Panc1 (cell line): ENCODE results near the gene SPATA3. TPM values are rescaled to one million over a fixed set of nuclear protein-coding genes. Genes with fewer than 3 reads are reported as not detected.

Experiments used
- ATAC-seq: fragments of 200-7000 bp; cut with Tn5 transposase; 2 replicates; pipeline ENCODE4 v1.9.1; 2020; ENCODE audit warnings: mild to moderate bottlenecking, moderate library complexity
- BruUV-seq: library from RNA; stranded (reverse); fragments of 400-500 nt; replicated peaks from 2 replicates; lab custom pipeline; 2021; lab: Mats Ljungman, UMichigan
- CTCF ChIA-PET: fragments of 300-600 bp; sonication (Branson Sonifier 250); formaldehyde crosslinking; loops from one replicate; lab custom pipeline; 2022; ENCODE audit warnings: antibody characterized with exemption; lab: Charles Lee
- POLR2A ChIA-PET: fragments of 300-600 bp; sonication (Branson Sonifier 250); formaldehyde crosslinking; loops from one replicate; lab custom pipeline; 2022; ENCODE audit warnings: antibody characterized with exemption; lab: Charles Lee
- DNase-seq: peaks from one replicate; pipeline ENCODE4 v3.0.0-alpha.2; 2010; ENCODE audit warnings: low read depth, low spot score
- H3K27ac ChIP-seq: 2 replicates; pipeline ENCODE4 v1.5.1; 2011; ENCODE audit warnings: mild to moderate bottlenecking, low read length, inconsistent platforms
- H3K27me3 ChIP-seq: fragments of 200-500 bp; sonication (Bioruptor generic); 2 replicates; pipeline ENCODE4 v1.6.0; 2014; ENCODE audit warnings: low read length, inconsistent platforms; ENCODE audit not compliant: control insufficient read depth, insufficient read depth
- H3K36me3 ChIP-seq: fragments of 200-500 bp; sonication (Bioruptor generic); 2 replicates; pipeline ENCODE4 v1.5.1; 2014; ENCODE audit warnings: inconsistent platforms, mild to moderate bottlenecking, low read length, moderate library complexity; ENCODE audit not compliant: control insufficient read depth, insufficient read depth
- H3K4me1 ChIP-seq: 2 replicates; pipeline ENCODE4 v1.5.1; 2011; ENCODE audit warnings: inconsistent platforms, mild to moderate bottlenecking, low read length, moderate library complexity; ENCODE audit not compliant: control insufficient read depth, insufficient read depth
- H3K4me3 ChIP-seq, 2 experiments: 2 replicates each; pipeline ENCODE4 v1.5.1; 2011 to 2012; ENCODE audit warnings: low read depth in 2 of 2, low read length in 2 of 2, mild to moderate bottlenecking in 2 of 2, inconsistent platforms in 1 of 2, moderate library complexity in 1 of 2
- H3K9me3 ChIP-seq: fragments of 200-500 bp; sonication (Bioruptor generic); 2 replicates; pipeline ENCODE4 v1.5.1; 2014; ENCODE audit warnings: low read depth, mild to moderate bottlenecking, inconsistent platforms, low read length, moderate library complexity; ENCODE audit not compliant: control insufficient read depth, insufficient read depth
- POLR2AphosphoS5 ChIP-seq: IDR thresholded peaks from 2 replicates; pipeline ENCODE4 v1.6.1; 2012; ENCODE audit warnings: mild to moderate bottlenecking, low read depth, low read length, moderate library complexity
- SIN3A ChIP-seq: IDR thresholded peaks from 2 replicates; pipeline ENCODE4 v1.6.1; 2012; ENCODE audit warnings: low read depth, mild to moderate bottlenecking, low read length, moderate library complexity, borderline replicate concordance; ENCODE audit not compliant: insufficient read depth
- TCF7L2 ChIP-seq: IDR thresholded peaks from 2 replicates; pipeline ENCODE4 v1.6.1; 2011; ENCODE audit warnings: mild to moderate bottlenecking, low read depth, low read length, inconsistent platforms
- in situ Hi-C: cut with HindIII; loops from 2 replicates; pipeline ENCODE4 v1.10.0; 2016; ENCODE audit warnings: low sequenced_read_pairs, low pct_unique_long_range_greater_than_20kb
- intact Hi-C: fragments of 100-400 bp; cut with micrococcal nuclease; formaldehyde crosslinking; loops from one replicate; pipeline ENCODE4 v1.10.0; 2022; ENCODE audit not compliant: unreplicated experiment
- total RNA-seq: library from RNA; stranded (reverse); gene quantifications from one replicate; pipeline ENCODE4 v1.2.1, GENCODE V29; 2021; ENCODE audit not compliant: unreplicated experiment
- TF ChIP-seq, protein P1 (sequence below), 2 experiments: IDR thresholded peaks; 2 replicates each; pipeline ENCODE4 v1.6.1; 2011 to 2012; ENCODE audit warnings: low read depth in 2 of 2, control low read depth in 1 of 2, low read length in 1 of 2, mild to moderate bottlenecking in 1 of 2, moderate library complexity in 1 of 2; ENCODE audit not compliant: insufficient read depth in 1 of 2
- TF ChIP-seq, protein P2 (sequence below): fragments of 450-650 bp; IDR thresholded peaks from 2 replicates; pipeline ENCODE4 v1.5.1; 2017; ENCODE audit warnings: mild to moderate bottlenecking

SPATA3 gene
- total RNA-seq, 1 experiment from 2014 or later, result not detected

DNA sequence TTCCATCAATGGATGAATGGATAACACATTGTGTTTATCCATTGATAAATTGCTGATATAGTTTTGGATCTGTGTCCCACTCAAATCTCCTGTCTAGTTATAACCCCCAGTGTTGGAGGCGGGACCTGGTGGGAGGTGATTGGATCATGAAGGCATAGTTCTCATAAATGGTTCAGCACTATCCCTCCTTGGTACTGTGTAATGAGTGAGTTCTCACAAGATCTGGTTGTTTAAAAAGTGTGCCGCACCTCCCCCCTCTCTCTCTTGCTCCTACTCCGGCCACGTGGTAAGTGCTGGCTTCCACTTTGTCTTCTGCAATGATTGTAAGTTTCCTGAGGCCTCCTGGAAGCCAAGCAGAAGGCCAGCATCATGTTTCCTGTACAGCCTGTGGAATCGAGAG is 23.9 kb upstream of the SPATA3 start:
- TF ChIP-seq SIN3A (no peak), TCF7L2 (no peak), POLR2AphosphoS5 (no peak)
- TF ChIP-seq, protein P1, sequence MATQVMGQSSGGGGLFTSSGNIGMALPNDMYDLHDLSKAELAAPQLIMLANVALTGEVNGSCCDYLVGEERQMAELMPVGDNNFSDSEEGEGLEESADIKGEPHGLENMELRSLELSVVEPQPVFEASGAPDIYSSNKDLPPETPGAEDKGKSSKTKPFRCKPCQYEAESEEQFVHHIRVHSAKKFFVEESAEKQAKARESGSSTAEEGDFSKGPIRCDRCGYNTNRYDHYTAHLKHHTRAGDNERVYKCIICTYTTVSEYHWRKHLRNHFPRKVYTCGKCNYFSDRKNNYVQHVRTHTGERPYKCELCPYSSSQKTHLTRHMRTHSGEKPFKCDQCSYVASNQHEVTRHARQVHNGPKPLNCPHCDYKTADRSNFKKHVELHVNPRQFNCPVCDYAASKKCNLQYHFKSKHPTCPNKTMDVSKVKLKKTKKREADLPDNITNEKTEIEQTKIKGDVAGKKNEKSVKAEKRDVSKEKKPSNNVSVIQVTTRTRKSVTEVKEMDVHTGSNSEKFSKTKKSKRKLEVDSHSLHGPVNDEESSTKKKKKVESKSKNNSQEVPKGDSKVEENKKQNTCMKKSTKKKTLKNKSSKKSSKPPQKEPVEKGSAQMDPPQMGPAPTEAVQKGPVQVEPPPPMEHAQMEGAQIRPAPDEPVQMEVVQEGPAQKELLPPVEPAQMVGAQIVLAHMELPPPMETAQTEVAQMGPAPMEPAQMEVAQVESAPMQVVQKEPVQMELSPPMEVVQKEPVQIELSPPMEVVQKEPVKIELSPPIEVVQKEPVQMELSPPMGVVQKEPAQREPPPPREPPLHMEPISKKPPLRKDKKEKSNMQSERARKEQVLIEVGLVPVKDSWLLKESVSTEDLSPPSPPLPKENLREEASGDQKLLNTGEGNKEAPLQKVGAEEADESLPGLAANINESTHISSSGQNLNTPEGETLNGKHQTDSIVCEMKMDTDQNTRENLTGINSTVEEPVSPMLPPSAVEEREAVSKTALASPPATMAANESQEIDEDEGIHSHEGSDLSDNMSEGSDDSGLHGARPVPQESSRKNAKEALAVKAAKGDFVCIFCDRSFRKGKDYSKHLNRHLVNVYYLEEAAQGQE (IDR thresholded peaks at IDR 0.05; ENCODE audit: insufficient read depth in 1 of 2, low read depth in 2 of 2, low read length in 1 of 2), result no peak
- TF ChIP-seq, protein P2, sequence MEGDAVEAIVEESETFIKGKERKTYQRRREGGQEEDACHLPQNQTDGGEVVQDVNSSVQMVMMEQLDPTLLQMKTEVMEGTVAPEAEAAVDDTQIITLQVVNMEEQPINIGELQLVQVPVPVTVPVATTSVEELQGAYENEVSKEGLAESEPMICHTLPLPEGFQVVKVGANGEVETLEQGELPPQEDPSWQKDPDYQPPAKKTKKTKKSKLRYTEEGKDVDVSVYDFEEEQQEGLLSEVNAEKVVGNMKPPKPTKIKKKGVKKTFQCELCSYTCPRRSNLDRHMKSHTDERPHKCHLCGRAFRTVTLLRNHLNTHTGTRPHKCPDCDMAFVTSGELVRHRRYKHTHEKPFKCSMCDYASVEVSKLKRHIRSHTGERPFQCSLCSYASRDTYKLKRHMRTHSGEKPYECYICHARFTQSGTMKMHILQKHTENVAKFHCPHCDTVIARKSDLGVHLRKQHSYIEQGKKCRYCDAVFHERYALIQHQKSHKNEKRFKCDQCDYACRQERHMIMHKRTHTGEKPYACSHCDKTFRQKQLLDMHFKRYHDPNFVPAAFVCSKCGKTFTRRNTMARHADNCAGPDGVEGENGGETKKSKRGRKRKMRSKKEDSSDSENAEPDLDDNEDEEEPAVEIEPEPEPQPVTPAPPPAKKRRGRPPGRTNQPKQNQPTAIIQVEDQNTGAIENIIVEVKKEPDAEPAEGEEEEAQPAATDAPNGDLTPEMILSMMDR, result no peak
- ATAC-seq, result no peak
- CTCF ChIA-PET, result no interaction called here

DNA sequence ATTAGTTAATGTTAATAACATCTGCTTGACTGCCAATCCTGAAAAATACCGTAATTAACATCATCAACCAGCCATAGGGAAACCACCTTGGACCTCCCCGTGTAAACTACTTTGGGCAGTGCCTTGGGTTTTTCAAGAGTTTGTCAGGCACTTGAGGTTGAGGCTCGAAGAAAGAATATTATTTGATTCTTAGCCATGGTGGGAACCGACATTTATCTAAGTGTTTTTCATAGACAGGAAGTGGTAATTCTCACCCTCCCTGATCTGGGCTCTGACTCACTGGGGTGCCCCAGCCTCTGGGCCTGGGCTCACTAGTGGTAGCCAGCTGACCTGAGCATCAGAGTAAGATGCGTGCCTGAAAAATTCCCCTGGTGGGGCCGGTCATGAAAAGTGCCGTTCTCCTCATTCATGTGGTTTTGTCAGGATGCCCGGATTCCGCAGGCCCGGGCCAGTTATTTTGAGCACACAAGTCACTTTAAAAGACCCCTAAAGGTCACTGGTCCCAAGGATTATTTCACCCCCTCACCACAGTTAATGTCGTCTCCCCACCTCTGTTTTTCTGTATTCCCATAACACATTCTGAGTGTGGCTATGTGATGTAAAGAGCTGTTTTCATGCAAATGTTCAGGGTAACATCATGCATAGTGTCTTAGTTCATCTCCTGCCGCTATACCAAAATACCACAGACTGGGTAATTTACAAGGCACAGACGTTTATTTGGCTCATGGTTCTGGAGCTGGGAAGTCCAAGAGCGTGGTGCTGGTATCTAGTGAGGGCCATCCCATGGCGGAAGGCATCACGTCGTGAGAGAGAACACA is 21.6 kb upstream of the SPATA3 start:
- in situ Hi-C loops, result no loop called here
- Histone ChIP-seq H3K4me3 (no peak overlapping the region), H3K4me1 (peaks cover 2% of the 10 kb centered on the region; the same call in 1 of the 2 replicates), H3K9me3 (no peaks in the 10 kb centered on the region), H3K27ac (no peak overlapping the region), H3K36me3 (no peaks in the 10 kb centered on the region), H3K27me3 (no peaks in the 10 kb centered on the region)
- ChIA-PET POLR2A (interaction anchor here (0.6 kb wide), 1 partner anchor 40 kb away, joined by 3 read pairs; no protein-coding TSS in a partner anchor), CTCF (no interaction called here)
- intact Hi-C loops, result no loop called here
- TF ChIP-seq SIN3A, result no peak
- TF ChIP-seq, protein P1 (IDR thresholded peaks at IDR 0.05; ENCODE audit: insufficient read depth in 1 of 2, low read depth in 2 of 2, low read length in 1 of 2), result no peak
- TF ChIP-seq TCF7L2, result no peak
- TF ChIP-seq, protein P2, result no peak
- TF ChIP-seq POLR2AphosphoS5, result no peak
- ATAC-seq, result no peak
- DNase-seq, result no peak
- no TSS peak for BruUV-seq

More for the DNA sequence above, 23.9 kb upstream of the SPATA3 start:
- no peaks in the 10 kb centered on the region for H3K9me3 ChIP-seq
- no peaks in the 10 kb centered on the region for H3K27me3 ChIP-seq
- no TSS peak for BruUV-seq
- no peak overlapping the region for H3K4me3 ChIP-seq
- H3K27ac ChIP-seq, result no peak overlapping the region
- intact Hi-C loops (no loop called here), in situ Hi-C loops (no loop called here)
- peaks cover 4% of the 10 kb centered on the region; the same call in 1 of the 2 replicates for H3K4me1 ChIP-seq
- no peak for DNase-seq
- no peaks in the 10 kb centered on the region for H3K36me3 ChIP-seq
- POLR2A ChIA-PET, result no interaction called here
